ENCODE data around the gene NXNL1. TPM values are rescaled to one million over a fixed set of nuclear protein-coding genes. Genes with fewer than 3 reads are reported as not detected.

The NXNL1 gene
- total RNA-seq, 2 experiments from 2014 or later, result not detected

GRCh38 chr19:17505223-17505622 lies 44.5 kb upstream of the NXNL1 start:
- Histone ChIP-seq H3K36me3 (ENCODE audit: insufficient read depth, low read length) (0 out of 2 replicates have a peak, but pooled peaks cover 9% of the 10 kb centered on the region), H4K20me1 (ENCODE audit: insufficient read depth, low read length) (no peaks in the 10 kb centered on the region), H3K9me3 (ENCODE audit: low read length) (no peaks in the 10 kb centered on the region), H3K4me2 (ENCODE audit: low read length) (no peak overlapping the region), H3K4me1 (ENCODE audit: insufficient read depth, low read length, poor library complexity, severe bottlenecking) (peaks cover 19% of the 10 kb centered on the region), H3K4me3 (ENCODE audit: low read depth, low read length, poor library complexity, severe bottlenecking) (no peak overlapping the region), H2AFZ (ENCODE audit: low read length) (no peak overlapping the region), H3K27ac (ENCODE audit: low read depth, low read length, poor library complexity, severe bottlenecking) (no peak overlapping the region), H3K9me2 (ENCODE audit: insufficient read depth, low read length) (no peaks in the 10 kb centered on the region), H3K79me2 (ENCODE audit: insufficient read depth, low read depth, low read length) (peaks cover 10% of the 10 kb centered on the region)
- no peak for TF ChIP-seq EZH2phosphoT487 (IDR thresholded peaks at IDR 0.05; ENCODE audit: borderline replicate concordance, low read depth, low read length)
- no peak for TF ChIP-seq CTCF (conservative IDR thresholded peaks at IDR 0.05; ENCODE audit: low read length)
- intact Hi-C loops (cut with micrococcal nuclease; ENCODE audit: unreplicated experiment), result no loop called here
- POLR2A ChIA-PET, result no interaction called here
- BruUV-seq (replicated peaks), result no TSS peak
- CTCF ChIA-PET (ENCODE audit: unreplicated experiment), result no interaction called here
- no peak for DNase-seq (ENCODE audit: low spot score)

GRCh38 chr19:17504456-17504855 lies 43.7 kb upstream of the NXNL1 start:
- H3K79me2 ChIP-seq (ENCODE audit: insufficient read depth, low read depth, low read length), result peaks cover 3% of the 10 kb centered on the region; the same call in 1 of the 2 replicates
- no peaks in the 10 kb centered on the region for H3K9me3 ChIP-seq (ENCODE audit: low read length)
- H4K20me1 ChIP-seq (ENCODE audit: insufficient read depth, low read length), result no peaks in the 10 kb centered on the region
- POLR2A ChIA-PET, result no interaction called here
- CTCF ChIA-PET (ENCODE audit: unreplicated experiment), result no interaction called here
- H3K4me1 ChIP-seq (ENCODE audit: insufficient read depth, low read length, poor library complexity, severe bottlenecking), result peaks cover 12% of the 10 kb centered on the region
- no peak overlapping the region for H3K4me3 ChIP-seq (ENCODE audit: low read depth, low read length, poor library complexity, severe bottlenecking)
- intact Hi-C loops (cut with micrococcal nuclease; ENCODE audit: unreplicated experiment), result no loop called here
- peak overlapping the region; percentile 21; the same call in 1 of the 2 replicates for H3K4me2 ChIP-seq (ENCODE audit: low read length)
- BruUV-seq (replicated peaks), result no TSS peak
- no peaks in the 10 kb centered on the region for H3K9me2 ChIP-seq (ENCODE audit: insufficient read depth, low read length)
- TF ChIP-seq EZH2phosphoT487 (IDR thresholded peaks at IDR 0.05; ENCODE audit: borderline replicate concordance, low read depth, low read length), result no peak
- no peak for TF ChIP-seq CTCF (conservative IDR thresholded peaks at IDR 0.05; ENCODE audit: low read length)
- 0 out of 2 replicates have a peak, but pooled peaks cover 9% of the 10 kb centered on the region for H3K36me3 ChIP-seq (ENCODE audit: insufficient read depth, low read length)
- H2AFZ ChIP-seq (ENCODE audit: low read length), result no peak overlapping the region
- no peak for DNase-seq (ENCODE audit: low spot score)
- peak overlapping the region; percentile 24 for H3K27ac ChIP-seq (ENCODE audit: low read depth, low read length, poor library complexity, severe bottlenecking)

- BruUV-seq (replicated peaks), result no TSS peak
- no peaks in the 10 kb centered on the region; the same call in 1 of the 2 replicates for H3K79me2 ChIP-seq (ENCODE audit: insufficient read depth, low read depth, low read length)
Measured at GRCh38 chr19:17504030-17504429, 43.3 kb upstream of the NXNL1 start.

More at GRCh38 chr19:17504030-17504429, 43.3 kb upstream of the NXNL1 start:
- no peak for TF ChIP-seq CTCF (conservative IDR thresholded peaks at IDR 0.05; ENCODE audit: low read length)
- no peak for TF ChIP-seq EZH2phosphoT487 (IDR thresholded peaks at IDR 0.05; ENCODE audit: borderline replicate concordance, low read depth, low read length)
- Histone ChIP-seq H2AFZ (ENCODE audit: low read length) (no peak overlapping the region), H3K27ac (ENCODE audit: low read depth, low read length, poor library complexity, severe bottlenecking) (peak overlapping the region; percentile 24), H3K4me2 (ENCODE audit: low read length) (peak overlapping the region; percentile 21; the same call in 1 of the 2 replicates), H3K4me1 (ENCODE audit: insufficient read depth, low read length, poor library complexity, severe bottlenecking) (peaks cover 12% of the 10 kb centered on the region), H3K9me3 (ENCODE audit: low read length) (no peaks in the 10 kb centered on the region), H3K36me3 (ENCODE audit: insufficient read depth, low read length) (0 out of 2 replicates have a peak, but pooled peaks cover 9% of the 10 kb centered on the region), H4K20me1 (ENCODE audit: insufficient read depth, low read length) (no peaks in the 10 kb centered on the region), H3K4me3 (ENCODE audit: low read depth, low read length, poor library complexity, severe bottlenecking) (no peak overlapping the region), H3K9me2 (ENCODE audit: insufficient read depth, low read length) (no peaks in the 10 kb centered on the region)
- CTCF ChIA-PET (ENCODE audit: unreplicated experiment), result no interaction called here
- DNase-seq (ENCODE audit: low spot score), result peak; percentile 33
- intact Hi-C loops (cut with micrococcal nuclease; ENCODE audit: unreplicated experiment), result no loop called here
- POLR2A ChIA-PET, result interaction anchor here (0.6 kb wide), 1 partner anchor 107 kb away, joined by 3 read pairs; no protein-coding TSS in a partner anchor

All from OCI-LY7 (cell line).